ENCODE measurements around the gene TMEM98.
"Not testable (repeated sequence)": the region's sequence is repeated elsewhere in the genome, so short reads cannot be mapped to it uniquely, and the experiment has no call there.

The TMEM98 gene, protein sequence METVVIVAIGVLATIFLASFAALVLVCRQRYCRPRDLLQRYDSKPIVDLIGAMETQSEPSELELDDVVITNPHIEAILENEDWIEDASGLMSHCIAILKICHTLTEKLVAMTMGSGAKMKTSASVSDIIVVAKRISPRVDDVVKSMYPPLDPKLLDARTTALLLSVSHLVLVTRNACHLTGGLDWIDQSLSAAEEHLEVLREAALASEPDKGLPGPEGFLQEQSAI

GRCh38 chr17:32927724-32928585, at the start of gene TMEM98:
TSS of gene TMEM98 (plus strand) at chr17:32928153. CDS start at chr17:32931529, 3,376 bp downstream.
- DNase-seq (ENCODE audit: low read depth, low spot score) = no peak

DNA sequence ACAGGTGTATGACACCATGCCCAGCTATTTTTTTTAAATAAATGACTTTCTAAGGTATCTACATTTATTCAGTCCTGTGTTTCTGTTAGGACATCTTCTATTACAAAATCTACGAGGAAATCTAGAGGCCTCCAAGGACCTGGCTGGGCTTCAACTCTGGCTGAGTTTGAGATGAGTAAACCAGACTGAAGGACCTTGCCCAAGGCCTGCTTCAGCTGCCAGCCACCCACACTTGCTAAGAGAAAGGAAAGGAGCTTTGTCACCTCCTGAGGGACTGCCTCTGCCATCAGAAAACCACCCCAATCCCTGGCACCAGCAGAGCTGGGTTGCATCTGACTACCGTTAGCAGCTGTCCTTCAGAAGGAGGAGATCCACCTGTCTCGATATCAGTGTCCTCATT, 49.7 kb upstream of the TMEM98 start:
- no peak for DNase-seq (ENCODE audit: low read depth, low spot score)

DNA sequence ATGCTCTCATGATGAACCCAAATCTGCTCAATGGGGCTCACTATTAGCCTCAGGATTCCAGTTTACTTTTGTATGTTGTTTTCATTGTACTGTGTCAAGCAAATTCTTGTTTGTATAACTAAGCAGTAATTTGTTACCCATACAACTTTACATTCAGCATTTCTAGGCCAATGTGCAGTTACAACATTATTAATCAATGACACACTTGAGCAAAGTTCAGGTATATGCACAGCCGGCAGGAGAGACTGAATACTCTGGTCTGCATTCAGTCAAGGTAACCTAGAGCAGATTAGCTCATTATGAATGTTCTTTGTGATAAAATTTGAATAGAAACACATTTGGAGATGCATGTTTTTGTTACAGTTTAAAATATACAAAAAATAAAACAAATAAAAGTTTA, 48.8 kb upstream of the TMEM98 start:
- no peak for DNase-seq (ENCODE audit: low read depth, low spot score)

DNA sequence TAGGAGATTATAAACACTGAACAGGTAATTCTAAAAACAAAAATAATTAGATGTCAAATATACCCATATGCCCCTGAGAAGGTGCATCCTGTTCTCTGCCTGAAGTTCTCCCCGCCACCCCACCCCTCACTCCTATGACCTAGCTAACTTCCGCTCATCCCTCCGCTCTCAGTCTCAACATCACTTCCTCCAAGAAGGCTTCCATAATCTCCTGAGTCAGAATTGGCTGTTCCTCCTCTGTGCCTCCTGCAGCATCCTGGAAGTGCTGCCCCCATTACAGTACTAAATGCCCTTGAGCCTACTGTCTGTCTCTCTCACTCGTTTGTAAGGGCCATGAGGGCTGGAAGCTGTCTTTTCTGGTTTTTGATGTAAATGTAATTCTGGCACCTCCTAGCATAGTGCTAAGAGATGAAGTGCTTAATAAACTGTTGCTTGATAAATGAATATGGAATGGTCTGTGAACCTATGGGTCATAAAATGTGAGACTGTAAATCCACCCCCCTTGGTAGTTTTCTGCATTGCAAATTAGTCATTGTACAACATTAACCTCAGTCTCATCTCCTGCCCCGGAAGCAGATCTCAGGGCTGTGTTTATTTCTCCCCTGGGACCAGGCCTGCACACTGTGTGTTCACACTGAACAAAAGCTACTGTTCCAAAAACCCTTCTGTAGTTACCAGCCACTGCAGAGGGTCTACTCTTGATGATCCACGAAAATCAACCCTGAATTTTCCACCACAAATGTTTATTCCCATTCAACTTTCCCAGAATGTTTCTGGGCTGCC, 47.1 kb upstream of the TMEM98 start:
- DNase-seq (ENCODE audit: low read depth, low spot score) = no peak

- DNase-seq (ENCODE audit: low read depth, low spot score) = no peak
These were observed 45.9 kb upstream of the TMEM98 start for GRCh38 chr17:32882029-32882428.

GRCh38 chr17:32882734-32883133, 45.2 kb upstream of the TMEM98 start:
- DNase-seq (ENCODE audit: low read depth, low spot score) = no peak

DNA sequence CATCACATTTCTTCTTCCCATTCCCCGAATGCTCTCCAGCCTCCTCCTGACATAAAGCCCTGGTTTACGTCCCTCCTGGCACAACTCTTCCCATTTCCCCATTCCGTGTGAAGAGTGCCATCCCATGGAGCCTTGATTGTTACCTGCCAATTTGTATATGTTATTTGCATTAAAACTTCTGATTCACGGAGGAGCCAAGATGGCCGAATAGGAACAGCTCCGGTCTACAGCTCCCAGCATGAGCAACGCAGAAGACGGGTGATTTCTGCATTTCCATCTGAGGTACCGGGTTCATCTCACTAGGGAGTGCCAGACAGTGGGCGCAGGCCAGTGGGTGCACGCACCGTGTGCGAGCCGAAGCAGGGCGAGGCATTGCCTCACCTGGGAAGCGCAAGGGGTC, 41.0 kb upstream of the TMEM98 start:
- DNase-seq (ENCODE audit: low read depth, low spot score) = not testable (repeated sequence)

GRCh38 chr17:32887410-32887809, 40.5 kb upstream of the TMEM98 start:
- DNase-seq (ENCODE audit: low read depth, low spot score) = not testable (repeated sequence)

- no peak for DNase-seq (ENCODE audit: low read depth, low spot score)
These were observed 33.7 kb upstream of the TMEM98 start for GRCh38 chr17:32894245-32894644.

DNA sequence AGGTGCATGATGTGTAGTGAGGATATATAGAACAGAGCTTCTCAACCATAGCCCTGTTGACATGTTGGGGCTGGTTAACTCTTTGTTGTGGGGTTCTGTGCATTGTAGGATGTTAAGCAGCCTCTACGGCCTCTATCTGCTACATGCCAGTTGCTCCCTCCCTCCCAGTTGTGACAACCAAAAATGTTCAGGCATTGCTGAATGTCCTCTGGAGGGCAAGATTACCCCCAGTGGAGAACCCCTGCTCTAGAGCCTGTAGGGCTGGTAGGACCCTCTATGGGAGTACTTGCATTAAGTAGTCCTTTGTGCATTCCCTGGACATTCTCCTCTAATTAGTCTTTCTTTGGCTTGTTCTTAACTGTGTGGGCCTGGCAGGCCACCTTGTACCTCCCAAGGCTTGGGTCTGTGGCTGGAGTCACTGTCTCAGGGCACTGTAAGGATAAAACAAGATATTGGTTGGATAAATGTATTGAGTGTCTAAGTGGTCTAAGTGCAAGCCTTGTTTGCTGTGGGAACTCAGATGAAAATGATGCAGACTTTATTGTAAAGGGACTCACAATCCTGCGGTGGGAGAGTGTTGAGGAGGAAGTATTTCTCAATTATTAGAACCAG, 31.2 kb upstream of the TMEM98 start:
- no peak for DNase-seq (ENCODE audit: low read depth, low spot score)

DNA sequence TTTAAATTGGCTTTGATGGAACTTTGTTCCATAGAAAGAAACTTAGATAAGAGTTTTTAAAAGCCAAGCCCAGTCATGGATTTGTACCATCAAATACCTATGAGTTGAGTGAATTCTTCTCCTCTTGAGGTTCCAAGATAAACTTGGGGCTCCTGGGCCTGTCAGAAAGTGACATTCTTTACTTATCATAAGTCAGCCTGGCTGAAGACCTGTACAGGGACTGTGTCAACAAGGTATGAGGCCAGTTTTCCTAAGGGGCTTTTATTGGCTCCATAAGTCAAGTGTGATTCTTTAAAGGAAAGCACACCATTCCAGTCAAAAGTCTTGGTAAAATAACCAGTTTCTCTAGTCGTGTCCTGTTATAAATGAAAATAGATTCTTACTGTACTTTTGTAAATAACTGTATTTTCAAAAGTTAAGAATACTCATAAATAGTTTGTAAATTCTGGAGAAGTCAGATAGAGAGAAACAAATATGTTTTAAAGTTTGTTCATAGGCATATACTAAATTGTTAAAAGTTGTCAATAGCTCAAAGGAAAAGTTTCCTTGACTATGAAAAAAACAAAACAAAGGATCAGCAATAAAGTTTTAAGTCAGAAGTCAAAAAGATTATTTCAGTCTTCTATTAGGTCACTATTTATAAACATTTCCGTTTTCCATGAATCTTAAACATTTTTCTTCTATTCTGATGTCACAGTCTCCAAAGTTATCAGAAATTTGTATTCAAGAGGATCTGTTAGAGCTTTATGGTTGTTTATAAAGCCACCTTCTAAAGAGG, 28.5 kb upstream of the TMEM98 start:
- DNase-seq (ENCODE audit: low read depth, low spot score) = no peak

- DNase-seq (ENCODE audit: low read depth, low spot score) = no peak
These were observed 26.2 kb upstream of the TMEM98 start for GRCh38 chr17:32901743-32902142.

- DNase-seq (ENCODE audit: low read depth, low spot score) = no peak
These were observed 23.9 kb upstream of the TMEM98 start for GRCh38 chr17:32903774-32904673.

DNA sequence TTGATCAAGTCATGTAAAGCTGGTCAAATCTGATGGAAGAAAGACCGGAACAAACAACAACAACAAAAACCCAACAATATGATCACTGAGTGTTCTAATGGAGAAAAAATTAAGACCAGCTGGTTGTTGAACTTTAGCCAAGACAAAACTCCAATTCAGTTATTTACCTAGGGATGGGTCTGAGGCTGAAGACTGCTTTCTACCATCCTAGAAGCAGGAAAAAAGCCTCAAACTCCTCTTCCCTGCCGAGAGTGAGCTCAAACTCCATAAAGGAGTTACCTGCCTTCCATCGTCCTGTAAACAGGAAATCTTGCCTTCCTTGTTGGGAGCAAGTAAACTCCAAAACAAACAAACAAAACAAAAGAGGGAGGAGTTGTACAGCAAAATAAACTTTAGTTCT, 23.1 kb upstream of the TMEM98 start:
- no peak for DNase-seq (ENCODE audit: low read depth, low spot score)

GRCh38 chr17:32907583-32907982, 20.4 kb upstream of the TMEM98 start:
- no peak for DNase-seq (ENCODE audit: low read depth, low spot score)

GRCh38 chr17:32909787-32910369, 18.1 kb upstream of the TMEM98 start:
- no peak for DNase-seq (ENCODE audit: low read depth, low spot score)

DNA sequence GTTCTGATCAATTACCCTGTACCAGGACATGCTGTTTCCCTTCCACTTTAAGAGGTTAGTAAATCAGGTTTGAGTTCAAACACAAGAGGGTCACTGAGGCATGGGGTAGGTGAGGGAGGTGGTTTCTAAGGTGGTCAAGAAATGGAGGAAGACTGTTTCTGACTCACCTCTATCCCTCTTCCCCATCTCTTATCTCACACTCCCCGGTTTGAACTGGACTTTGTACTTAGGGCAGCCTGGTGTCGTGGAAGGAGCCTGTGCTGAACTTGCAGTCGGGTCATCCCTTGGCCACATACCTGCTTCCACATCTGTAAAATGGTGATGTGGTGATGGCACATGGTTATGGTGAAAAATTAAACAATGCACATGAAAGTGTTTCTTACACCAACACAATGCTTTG, 17.2 kb upstream of the TMEM98 start:
- no peak for DNase-seq (ENCODE audit: low read depth, low spot score)

- no peak for DNase-seq (ENCODE audit: low read depth, low spot score)
These were observed 15.6 kb upstream of the TMEM98 start for GRCh38 chr17:32912218-32912897.

GRCh38 chr17:32913593-32913992, 14.4 kb upstream of the TMEM98 start:
- no peak for DNase-seq (ENCODE audit: low read depth, low spot score)

Measured in activated CD4-positive, CD25-positive, alpha-beta regulatory T cell treated with anti-CD3 and anti-CD28 coated beads, Interleukin-2, amount 50 U/mL, for 16 hours (primary cell).